NCI-H146 treated with DMSO at 0.1 percent for 48 hours (cell line): ENCODE results near the gene MAGI1.

Experiments
- DNase-seq: peaks from one replicate; lab custom pipeline; 2025; ENCODE audit not compliant: unreplicated experiment; lab: John Stamatoyannopoulos, UW

The MAGI1 gene

GRCh38 chr3:65811086-65811761, 227.5 kb downstream of the MAGI1 start:
- DNase-seq: no peak

DNA sequence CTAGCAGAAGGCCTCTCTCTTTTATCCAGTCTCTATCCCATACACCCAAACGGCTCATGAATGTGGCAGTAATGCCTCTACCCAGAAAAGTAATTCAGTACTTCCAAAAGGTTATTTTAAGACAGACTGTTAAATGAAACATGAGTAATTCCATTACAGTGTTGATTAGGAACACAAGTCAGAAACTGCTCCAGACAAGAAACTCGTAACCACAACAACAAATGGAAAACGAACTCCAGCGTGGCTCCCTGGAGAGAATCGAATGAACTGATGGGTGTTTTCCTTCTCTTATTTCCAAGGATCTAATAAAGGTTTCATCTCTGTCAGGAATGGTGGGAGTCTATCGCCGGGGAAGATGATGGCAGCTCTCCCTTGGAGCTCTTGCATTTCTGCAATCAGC, 228.4 kb downstream of the MAGI1 start:
- DNase-seq: no peak

GRCh38 chr3:65809641-65810150, 229.0 kb downstream of the MAGI1 start:
- no peak for DNase-seq

DNA sequence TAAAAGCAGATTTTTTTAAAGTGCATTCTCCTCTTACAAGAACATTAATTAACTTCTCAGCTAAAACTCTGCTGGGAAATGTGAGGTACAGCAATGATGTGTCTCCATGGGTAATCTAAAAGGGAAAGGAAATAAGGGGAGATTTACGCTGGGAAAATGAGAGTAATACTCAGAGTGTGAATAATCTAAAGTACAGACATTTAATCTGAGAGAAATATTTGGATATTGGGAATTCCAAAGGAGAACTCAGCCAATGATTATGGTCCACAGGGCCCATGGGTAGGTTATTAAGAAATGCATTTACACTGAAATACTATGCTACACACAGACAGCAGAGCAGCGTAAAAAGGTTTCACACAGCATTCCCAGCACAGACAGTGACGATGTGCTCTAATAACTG, 229.9 kb downstream of the MAGI1 start:
- DNase-seq: no peak

- DNase-seq: no peak
Observed at GRCh38 chr3:65808407-65808806, 230.3 kb downstream of the MAGI1 start.

GRCh38 chr3:65807225-65807624, 231.5 kb downstream of the MAGI1 start:
- no peak for DNase-seq

- DNase-seq: no peak
Observed at GRCh38 chr3:65806600-65806999, 232.1 kb downstream of the MAGI1 start.

DNA sequence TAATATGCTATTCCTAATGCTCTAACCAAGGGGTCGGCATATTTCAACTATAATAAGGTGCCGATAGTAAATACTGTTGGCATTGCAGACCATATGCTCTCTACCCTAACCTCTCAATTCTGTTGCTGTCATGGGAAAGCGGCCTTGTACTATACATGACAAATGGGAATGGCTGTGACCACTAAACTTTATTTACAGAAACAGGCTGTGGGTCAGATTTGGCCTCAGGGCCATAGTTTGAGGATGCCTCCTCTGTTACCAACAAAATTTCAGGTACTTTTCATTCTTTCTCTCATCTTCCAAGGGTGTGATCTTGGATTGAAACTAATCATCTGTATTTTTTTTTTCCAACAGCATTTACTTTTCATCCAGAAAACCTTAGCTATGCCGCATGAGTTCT, 242.0 kb downstream of the MAGI1 start:
- DNase-seq: no peak

GRCh38 chr3:65795166-65795565, 243.6 kb downstream of the MAGI1 start:
- no peak for DNase-seq

- no peak for DNase-seq
Observed at GRCh38 chr3:65793495-65794200, 245.1 kb downstream of the MAGI1 start.

- DNase-seq: no peak
Observed at GRCh38 chr3:65788461-65788860, 250.3 kb downstream of the MAGI1 start.

GRCh38 chr3:65787827-65788226, 250.9 kb downstream of the MAGI1 start:
- no peak for DNase-seq

GRCh38 chr3:65787340-65787739, 251.4 kb downstream of the MAGI1 start:
- DNase-seq: no peak

- DNase-seq: no peak
Observed at GRCh38 chr3:65786890-65787289, 251.8 kb downstream of the MAGI1 start.

DNA sequence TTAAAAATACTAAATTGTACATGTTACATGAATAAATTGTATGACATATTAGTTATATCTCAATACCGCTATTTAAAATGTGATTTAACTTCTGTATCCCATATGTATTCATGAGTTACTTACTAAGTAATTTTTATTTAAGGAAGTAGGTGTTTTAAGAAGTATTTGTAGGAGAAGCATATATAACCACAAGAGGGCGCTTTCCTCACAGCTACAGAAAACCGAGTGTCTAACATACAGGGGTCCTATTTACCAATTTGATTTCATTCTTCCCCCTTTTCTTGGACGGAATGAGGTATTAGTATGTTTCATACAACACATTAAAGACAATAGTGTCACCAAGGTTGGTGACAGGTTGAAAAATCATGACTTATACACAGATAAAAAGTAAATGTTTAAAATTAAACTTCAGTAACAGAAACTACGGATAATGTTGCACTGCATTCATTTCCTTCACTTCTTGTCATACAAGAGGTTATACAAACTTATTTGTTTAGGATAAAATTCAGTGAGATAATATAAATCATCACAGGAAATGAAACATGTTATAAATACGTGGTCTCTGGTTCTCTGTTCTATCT, 253.6 kb downstream of the MAGI1 start:
- DNase-seq: peak; percentile 31

DNA sequence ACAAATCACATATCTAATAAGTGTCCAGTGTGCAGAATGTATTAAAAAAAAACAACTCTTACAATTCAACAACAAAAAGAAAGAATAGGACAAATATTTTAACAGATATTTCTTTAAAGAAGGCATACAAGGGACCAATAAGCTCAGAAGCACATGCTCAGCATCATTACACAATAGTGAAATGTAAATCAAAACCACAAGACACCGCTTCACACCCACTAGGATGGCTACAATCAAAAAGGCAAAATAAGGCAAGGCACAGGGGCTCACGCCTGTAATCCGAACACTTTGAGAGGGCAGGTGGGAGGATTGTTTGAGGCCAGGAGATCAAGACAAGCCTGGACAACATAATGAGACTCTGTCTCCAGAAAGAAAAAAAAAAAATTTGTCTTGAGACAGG, 255.6 kb downstream of the MAGI1 start:
- DNase-seq: no peak

- DNase-seq: no peak
Observed at GRCh38 chr3:65781594-65781993, 257.1 kb downstream of the MAGI1 start.

GRCh38 chr3:65779390-65779789, 259.3 kb downstream of the MAGI1 start:
- no peak for DNase-seq

- no peak for DNase-seq
Observed at GRCh38 chr3:65778968-65779367, 259.8 kb downstream of the MAGI1 start.

DNA sequence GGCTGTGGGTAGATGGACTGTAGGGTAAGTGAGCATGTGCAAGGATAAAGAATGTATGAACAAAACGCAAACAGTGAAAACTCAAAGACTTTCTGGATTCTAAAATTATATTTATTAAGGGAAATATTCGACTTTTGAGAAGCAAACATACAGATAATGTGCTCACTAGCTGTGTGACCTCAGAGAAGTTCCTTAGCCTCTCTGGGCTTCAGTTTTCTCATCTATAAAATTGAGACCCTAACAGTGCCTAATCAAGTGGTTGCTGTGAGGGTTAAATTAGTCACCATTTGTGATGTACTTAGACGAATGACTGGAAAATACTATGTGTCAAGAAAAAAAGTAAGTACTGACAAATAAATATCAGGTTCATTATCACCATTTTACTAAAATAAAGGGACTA, 261.7 kb downstream of the MAGI1 start:
- DNase-seq: no peak

GRCh38 chr3:65776494-65776893, 262.2 kb downstream of the MAGI1 start:
- no peak for DNase-seq

GRCh38 chr3:65776081-65776480, 262.6 kb downstream of the MAGI1 start:
- no peak for DNase-seq
